Neural cell (in vitro differentiated cells): Measurements from ENCODE around the gene WFDC5. TPM values are rescaled to one million over a fixed set of nuclear protein-coding genes. Genes with fewer than 3 reads are reported as not detected.

Experiments used
- H2AFZ ChIP-seq: fragments of 200-600, 300-800 bp; sonication (generic), shearing (Covaris generic); 2 replicates; pipeline ENCODE4 v1.6.0; 2014; ENCODE audit warnings: low read depth, mild to moderate bottlenecking, antibody characterized with exemption, low read length, moderate library complexity
- H3F3A ChIP-seq: fragments of 200-600 bp; shearing (Covaris generic); 2 replicates; pipeline ENCODE4 v1.6.1; 2016; ENCODE audit warnings: mild to moderate bottlenecking, moderate library complexity, mixed read lengths, antibody characterized with exemption, low read length; ENCODE audit not compliant: insufficient read depth, poor library complexity, severe bottlenecking
- H3K27ac ChIP-seq: fragments of 200-600, 300-800 bp; sonication (generic), shearing (Covaris generic); 2 replicates; pipeline ENCODE4 v1.5.1; 2014; ENCODE audit warnings: mild to moderate bottlenecking, low read length, moderate library complexity
- H3K27me3 ChIP-seq: fragments of 300-800, 200-600 bp; sonication (generic), shearing (Covaris generic); 2 replicates; pipeline ENCODE4 v1.6.0; 2014; ENCODE audit warnings: mild to moderate bottlenecking, low read depth, low read length, moderate library complexity; ENCODE audit not compliant: insufficient read depth
- H3K36me3 ChIP-seq: fragments of 300-800, 200-600 bp; sonication (generic), shearing (Covaris generic); 2 replicates; pipeline ENCODE4 v1.5.1; 2014; ENCODE audit warnings: mild to moderate bottlenecking, antibody characterized with exemption, low read length, moderate library complexity; ENCODE audit not compliant: insufficient read depth
- H3K4me2 ChIP-seq: fragments of 300-800, 200-600 bp; sonication (generic), shearing (Covaris generic); 2 replicates; pipeline ENCODE4 v1.6.0; 2014; ENCODE audit warnings: mild to moderate bottlenecking, low read length
- H3K4me3 ChIP-seq: fragments of 300-800, 200-600 bp; sonication (generic), shearing (Covaris generic); 2 replicates; pipeline ENCODE4 v1.5.1; 2014; ENCODE audit warnings: mild to moderate bottlenecking, low read length, moderate library complexity
- H3K79me2 ChIP-seq: fragments of 200-600 bp; shearing (Covaris generic); replicated peaks from 2 replicates; pipeline ENCODE4 v1.6.0; 2014; ENCODE audit warnings: mild to moderate bottlenecking, low read length, moderate library complexity; ENCODE audit not compliant: insufficient read depth
- H3K9ac ChIP-seq: fragments of 300-800, 200-600 bp; sonication (generic), shearing (Covaris generic); 2 replicates; pipeline ENCODE4 v1.6.1; 2016; ENCODE audit warnings: mild to moderate bottlenecking, low read length, mixed read lengths
- H3K9me2 ChIP-seq: fragments of 200-600 bp; shearing (Covaris generic); 2 replicates; pipeline ENCODE4 v1.6.1; 2016; ENCODE audit warnings: mild to moderate bottlenecking, low read length, mixed read lengths; ENCODE audit not compliant: insufficient read depth
- H3K9me3 ChIP-seq: fragments of 200-600, 300-800 bp; sonication (generic), shearing (Covaris generic); 2 replicates; pipeline ENCODE4 v1.6.1; 2016; ENCODE audit warnings: mild to moderate bottlenecking, mixed run types, low read length, moderate library complexity, mixed read lengths
- H4K20me1 ChIP-seq: fragments of 200-600 bp; shearing (Covaris generic); 2 replicates; pipeline ENCODE4 v1.6.1; 2016; ENCODE audit warnings: mild to moderate bottlenecking, mixed run types; ENCODE audit not compliant: insufficient read depth
- EP300 ChIP-seq: fragments of 450-650 bp; conservative IDR thresholded peaks from 2 replicates; pipeline ENCODE4 v1.6.1; 2014; ENCODE audit warnings: antibody characterized with exemption, mild to moderate bottlenecking, moderate library complexity; ENCODE audit not compliant: poor library complexity, severe bottlenecking
- EZH2 ChIP-seq: fragments of 200-600, 300-800 bp; shearing (Covaris generic), sonication (generic); IDR thresholded peaks from 2 replicates; pipeline ENCODE4 v1.6.1; 2014; ENCODE audit warnings: antibody characterized with exemption, low read length, borderline replicate concordance, mild to moderate bottlenecking; ENCODE audit not compliant: insufficient read depth, poor library complexity, severe bottlenecking
- MXI1 ChIP-seq: fragments of 450-650 bp; conservative IDR thresholded peaks from 2 replicates; pipeline ENCODE4 v1.6.1; 2014; ENCODE audit warnings: antibody characterized with exemption, mild to moderate bottlenecking; ENCODE audit not compliant: poor library complexity, severe bottlenecking
- POLR2AphosphoS5 ChIP-seq: IDR thresholded peaks from 2 replicates; pipeline ENCODE4 v1.6.1; 2012
- RAD21 ChIP-seq: fragments of 450-650 bp; conservative IDR thresholded peaks from 2 replicates; pipeline ENCODE4 v1.6.1; 2014; ENCODE audit warnings: antibody characterized with exemption, mild to moderate bottlenecking, moderate library complexity
- SMC3 ChIP-seq: fragments of 450-650 bp; conservative IDR thresholded peaks from 2 replicates; pipeline ENCODE4 v1.6.1; 2014; ENCODE audit warnings: antibody characterized with exemption, mild to moderate bottlenecking, moderate library complexity; ENCODE audit not compliant: poor library complexity
- TAF1 ChIP-seq: IDR thresholded peaks from 2 replicates; pipeline ENCODE4 v1.6.1; 2012; ENCODE audit warnings: low read depth
- polyA plus RNA-seq: library from polyadenylated mRNA; depleted of rRNA; stranded (reverse); fragments of >200 nt; gene quantifications from 2 replicates; pipeline ENCODE4 v1.2.3, GENCODE V29; 2014
- TF ChIP-seq, protein P1 (sequence below): IDR thresholded peaks from 2 replicates; pipeline ENCODE4 v1.6.1; 2012; ENCODE audit warnings: borderline replicate concordance
- TF ChIP-seq, protein P2 (sequence below): fragments of 450-650 bp; IDR thresholded peaks from 2 replicates; pipeline ENCODE4 v1.5.1; 2014; ENCODE audit warnings: antibody characterized with exemption, mild to moderate bottlenecking, moderate library complexity; ENCODE audit not compliant: poor library complexity, severe bottlenecking

Gene WFDC5
- polyA plus RNA-seq, 1 donor from 2014 or later, result not detected

DNA sequence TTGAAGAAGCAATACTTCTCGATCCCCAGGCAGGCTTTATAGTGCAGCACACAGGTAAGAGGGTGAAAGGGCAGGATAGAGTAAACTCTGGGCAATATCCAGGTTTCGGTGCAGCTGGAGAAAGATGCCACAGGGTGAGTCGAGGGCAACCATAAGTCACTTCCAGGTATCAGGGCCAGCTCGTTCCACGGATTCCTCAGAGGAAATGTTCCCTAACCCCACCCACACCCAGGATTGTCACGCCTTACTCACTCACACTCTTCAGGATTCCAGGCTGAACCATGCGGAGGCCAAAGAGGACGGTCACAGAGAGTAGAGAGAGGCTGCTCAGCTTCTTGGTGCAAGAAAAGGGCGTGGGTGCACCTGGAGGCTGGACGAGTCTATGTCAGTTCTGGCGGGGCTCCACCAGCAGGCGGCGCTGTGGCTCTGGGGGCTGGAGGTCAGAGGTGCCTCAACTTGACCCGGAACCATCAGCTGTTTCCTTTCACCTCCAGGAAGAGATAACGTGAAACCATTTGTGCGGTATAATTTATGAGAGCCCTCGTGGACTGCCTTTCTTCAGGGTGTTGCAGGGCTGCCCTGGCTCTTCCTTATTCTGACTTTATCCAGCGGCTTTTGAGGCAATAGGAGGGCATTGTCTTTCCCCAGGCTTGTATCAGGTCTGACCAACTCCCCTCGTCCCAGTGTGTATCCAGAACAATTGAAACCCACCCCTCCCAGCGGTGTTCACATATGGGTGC lies 23.8 kb upstream of the WFDC5 start:
- no peak overlapping the region for H3K4me2 ChIP-seq
- no peaks in the 10 kb centered on the region for H3K9me3 ChIP-seq
- no peak overlapping the region for H3K4me3 ChIP-seq
- H4K20me1 ChIP-seq, result no peaks in the 10 kb centered on the region
- H3K36me3 ChIP-seq, result no peaks in the 10 kb centered on the region
- H3F3A ChIP-seq, result no peaks in the 10 kb centered on the region
- no peak overlapping the region for H2AFZ ChIP-seq
- H3K79me2 ChIP-seq, result no peaks in the 10 kb centered on the region
- H3K9ac ChIP-seq, result no peak overlapping the region
- no peak overlapping the region for H3K27ac ChIP-seq
- TF ChIP-seq TAF1 (no peak), EZH2 (no peak)
- no peaks in the 10 kb centered on the region for H3K27me3 ChIP-seq
- H3K9me2 ChIP-seq, result no peaks in the 10 kb centered on the region

DNA sequence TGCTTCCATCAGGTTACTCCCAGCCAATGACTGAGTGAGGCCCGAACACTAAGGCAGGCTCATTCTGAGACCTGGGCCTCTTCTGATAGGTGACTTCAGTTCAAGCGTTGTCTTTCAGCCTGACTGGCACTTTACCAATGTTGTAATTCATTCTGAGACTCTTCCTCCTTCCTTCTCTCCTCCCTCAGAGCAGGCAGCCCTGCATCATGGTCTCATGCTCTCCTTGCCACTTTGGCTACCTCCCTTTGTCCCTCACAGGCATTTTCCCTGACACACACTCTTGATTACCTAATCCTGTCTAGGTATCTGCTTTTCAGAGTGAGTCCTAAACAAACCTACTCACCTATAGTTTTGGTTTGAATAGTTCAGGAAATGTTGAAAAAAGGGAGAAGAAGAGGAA lies 21.9 kb upstream of the WFDC5 start:
- Histone ChIP-seq H3K27ac (no peak overlapping the region), H3K27me3 (no peaks in the 10 kb centered on the region), H3K36me3 (no peaks in the 10 kb centered on the region), H3K4me2 (no peak overlapping the region), H3K79me2 (no peaks in the 10 kb centered on the region), H3F3A (no peaks in the 10 kb centered on the region), H3K9me2 (no peaks in the 10 kb centered on the region), H3K9me3 (no peaks in the 10 kb centered on the region), H3K9ac (no peak overlapping the region), H3K4me3 (no peak overlapping the region), H4K20me1 (no peaks in the 10 kb centered on the region), H2AFZ (no peak overlapping the region)
- TF ChIP-seq, protein P1, sequence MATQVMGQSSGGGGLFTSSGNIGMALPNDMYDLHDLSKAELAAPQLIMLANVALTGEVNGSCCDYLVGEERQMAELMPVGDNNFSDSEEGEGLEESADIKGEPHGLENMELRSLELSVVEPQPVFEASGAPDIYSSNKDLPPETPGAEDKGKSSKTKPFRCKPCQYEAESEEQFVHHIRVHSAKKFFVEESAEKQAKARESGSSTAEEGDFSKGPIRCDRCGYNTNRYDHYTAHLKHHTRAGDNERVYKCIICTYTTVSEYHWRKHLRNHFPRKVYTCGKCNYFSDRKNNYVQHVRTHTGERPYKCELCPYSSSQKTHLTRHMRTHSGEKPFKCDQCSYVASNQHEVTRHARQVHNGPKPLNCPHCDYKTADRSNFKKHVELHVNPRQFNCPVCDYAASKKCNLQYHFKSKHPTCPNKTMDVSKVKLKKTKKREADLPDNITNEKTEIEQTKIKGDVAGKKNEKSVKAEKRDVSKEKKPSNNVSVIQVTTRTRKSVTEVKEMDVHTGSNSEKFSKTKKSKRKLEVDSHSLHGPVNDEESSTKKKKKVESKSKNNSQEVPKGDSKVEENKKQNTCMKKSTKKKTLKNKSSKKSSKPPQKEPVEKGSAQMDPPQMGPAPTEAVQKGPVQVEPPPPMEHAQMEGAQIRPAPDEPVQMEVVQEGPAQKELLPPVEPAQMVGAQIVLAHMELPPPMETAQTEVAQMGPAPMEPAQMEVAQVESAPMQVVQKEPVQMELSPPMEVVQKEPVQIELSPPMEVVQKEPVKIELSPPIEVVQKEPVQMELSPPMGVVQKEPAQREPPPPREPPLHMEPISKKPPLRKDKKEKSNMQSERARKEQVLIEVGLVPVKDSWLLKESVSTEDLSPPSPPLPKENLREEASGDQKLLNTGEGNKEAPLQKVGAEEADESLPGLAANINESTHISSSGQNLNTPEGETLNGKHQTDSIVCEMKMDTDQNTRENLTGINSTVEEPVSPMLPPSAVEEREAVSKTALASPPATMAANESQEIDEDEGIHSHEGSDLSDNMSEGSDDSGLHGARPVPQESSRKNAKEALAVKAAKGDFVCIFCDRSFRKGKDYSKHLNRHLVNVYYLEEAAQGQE, result no peak
- TF ChIP-seq, protein P2, sequence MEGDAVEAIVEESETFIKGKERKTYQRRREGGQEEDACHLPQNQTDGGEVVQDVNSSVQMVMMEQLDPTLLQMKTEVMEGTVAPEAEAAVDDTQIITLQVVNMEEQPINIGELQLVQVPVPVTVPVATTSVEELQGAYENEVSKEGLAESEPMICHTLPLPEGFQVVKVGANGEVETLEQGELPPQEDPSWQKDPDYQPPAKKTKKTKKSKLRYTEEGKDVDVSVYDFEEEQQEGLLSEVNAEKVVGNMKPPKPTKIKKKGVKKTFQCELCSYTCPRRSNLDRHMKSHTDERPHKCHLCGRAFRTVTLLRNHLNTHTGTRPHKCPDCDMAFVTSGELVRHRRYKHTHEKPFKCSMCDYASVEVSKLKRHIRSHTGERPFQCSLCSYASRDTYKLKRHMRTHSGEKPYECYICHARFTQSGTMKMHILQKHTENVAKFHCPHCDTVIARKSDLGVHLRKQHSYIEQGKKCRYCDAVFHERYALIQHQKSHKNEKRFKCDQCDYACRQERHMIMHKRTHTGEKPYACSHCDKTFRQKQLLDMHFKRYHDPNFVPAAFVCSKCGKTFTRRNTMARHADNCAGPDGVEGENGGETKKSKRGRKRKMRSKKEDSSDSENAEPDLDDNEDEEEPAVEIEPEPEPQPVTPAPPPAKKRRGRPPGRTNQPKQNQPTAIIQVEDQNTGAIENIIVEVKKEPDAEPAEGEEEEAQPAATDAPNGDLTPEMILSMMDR, result no peak
- TF ChIP-seq POLR2AphosphoS5 (no peak), SMC3 (no peak), MXI1 (no peak), EP300 (no peak), EZH2 (no peak), RAD21 (no peak), TAF1 (no peak)

DNA sequence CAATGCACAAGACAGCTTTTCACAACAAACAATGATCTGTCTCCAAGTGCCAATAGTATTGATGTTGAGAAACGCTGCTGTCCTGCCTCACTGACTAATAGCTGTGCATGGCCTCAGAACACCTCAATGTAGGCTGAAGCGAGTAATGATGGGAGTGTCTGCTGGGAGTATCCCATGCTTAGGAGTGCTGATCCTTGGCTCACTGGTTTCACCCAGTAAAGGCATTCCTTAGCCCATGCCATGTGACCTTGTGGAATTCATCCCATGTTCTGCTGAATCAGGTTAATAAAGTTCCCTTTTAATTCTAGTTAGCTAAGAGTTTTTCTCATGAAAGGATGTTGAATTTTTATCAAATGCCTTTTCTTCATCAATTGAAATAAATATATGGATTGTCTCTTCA lies 13.1 kb upstream of the WFDC5 start:
- Histone ChIP-seq H4K20me1 (no peaks in the 10 kb centered on the region), H3K36me3 (no peaks in the 10 kb centered on the region), H3K4me3 (no peak overlapping the region), H3K27me3 (no peaks in the 10 kb centered on the region), H3K9me2 (no peaks in the 10 kb centered on the region), H3K4me2 (no peak overlapping the region), H3K27ac (no peak overlapping the region), H3K79me2 (no peaks in the 10 kb centered on the region), H2AFZ (no peak overlapping the region), H3F3A (no peaks in the 10 kb centered on the region), H3K9me3 (no peaks in the 10 kb centered on the region), H3K9ac (no peak overlapping the region)
- TF ChIP-seq, protein P2, result no peak
- TF ChIP-seq POLR2AphosphoS5 (no peak), RAD21 (no peak), MXI1 (no peak), EZH2 (no peak), TAF1 (no peak), EP300 (no peak), SMC3 (no peak)
- TF ChIP-seq, protein P1, result no peak
